ENCODE results near the gene HSPB2.
"Not testable (repeated sequence)": the region's sequence is repeated elsewhere in the genome, so short reads cannot be mapped to it uniquely, and the experiment has no call there.

Gene HSPB2

GRCh38 chr11:111912535-111912934, at the start of gene HSPB2:
HSPB2 (plus strand) TSS chr11:111912734; CDS start chr11:111912830, 96 bp downstream.
- DNase-seq (ENCODE audit: low spot score): no peak

GRCh38 chr11:111870113-111870512, 42.4 kb upstream of the HSPB2 start:
- no peak for DNase-seq (ENCODE audit: low spot score)

- peak; percentile 45 for DNase-seq (ENCODE audit: low spot score)
Observed at GRCh38 chr11:111870522-111870885, 42.0 kb upstream of the HSPB2 start.

GRCh38 chr11:111870886-111871692, 41.4 kb upstream of the HSPB2 start, which contains the start of gene ALG9:
ALG9 (minus strand) TSS chr11:111871581; CDS start chr11:111871482, 99 bp downstream.
- peak; percentile 85 for DNase-seq (ENCODE audit: low spot score)

- no peak for DNase-seq (ENCODE audit: low spot score)
Observed at GRCh38 chr11:111871693-111872161, 40.8 kb upstream of the HSPB2 start.

- DNase-seq (ENCODE audit: low spot score): no peak
Observed at GRCh38 chr11:111878385-111878848, 34.1 kb upstream of the HSPB2 start.

GRCh38 chr11:111878849-111879636, 33.5 kb upstream of the HSPB2 start, which contains the start of the genes CFAP68 and FDXACB1:
CFAP68 (plus strand) TSS chr11:111879541; CDS start chr11:111879561, 20 bp downstream.
FDXACB1 (minus strand) TSS chr11:111879165; CDS start chr11:111879132, 33 bp downstream.
- peak; percentile 96 for DNase-seq (ENCODE audit: low spot score)

GRCh38 chr11:111879637-111879960, 32.9 kb upstream of the HSPB2 start:
- DNase-seq (ENCODE audit: low spot score): no peak

- DNase-seq (ENCODE audit: low spot score): no peak
Observed at GRCh38 chr11:111882202-111882601, 30.3 kb upstream of the HSPB2 start.

GRCh38 chr11:111885053-111885452, 27.5 kb upstream of the HSPB2 start:
- not testable (repeated sequence) for DNase-seq (ENCODE audit: low spot score)

GRCh38 chr11:111886032-111886431, 26.5 kb upstream of the HSPB2 start:
- no peak for DNase-seq (ENCODE audit: low spot score)

GRCh38 chr11:111886844-111887243, 25.7 kb upstream of the HSPB2 start:
- DNase-seq (ENCODE audit: low spot score): no peak

GRCh38 chr11:111905411-111905810, 7.1 kb upstream of the HSPB2 start:
- DNase-seq (ENCODE audit: low spot score): no peak

GRCh38 chr11:111906680-111907079, 5.9 kb upstream of the HSPB2 start:
- DNase-seq (ENCODE audit: low spot score): no peak

GRCh38 chr11:111908639-111909305, 3.8 kb upstream of the HSPB2 start:
- no peak for DNase-seq (ENCODE audit: low spot score)

GRCh38 chr11:111909378-111909777, 3.2 kb upstream of the HSPB2 start:
- no peak for DNase-seq (ENCODE audit: low spot score)

GRCh38 chr11:111910676-111911562, 1.6 kb upstream of the HSPB2 start:
- no peak for DNase-seq (ENCODE audit: low spot score)

- DNase-seq (ENCODE audit: low spot score): peak; percentile 23
Observed at GRCh38 chr11:111911563-111912401, 752 bp upstream of the HSPB2 start, which contains the start of gene CRYAB. CRYAB (minus strand) TSS chr11:111911770; CDS start chr11:111911724, 46 bp downstream.

- DNase-seq (ENCODE audit: low spot score): no peak
Observed at GRCh38 chr11:111913031-111913861, 712 bp downstream of the HSPB2 start.
